Prostate gland (tissue), 2 donors: ENCODE data around the gene EIF1AX.

Experiments
- CTCF ChIP-seq, 4 experiments: fragments of 200-600 bp in 2 of 4; fragments of 450-650 bp in 2 of 4; sonication (generic) in 2 of 4; IDR thresholded peaks; 1 replicate in 3 of 4; 2 replicates in 1 of 4; pipeline ENCODE4 v1.5.1; 2016 to 2019; ENCODE audit warnings: antibody characterized with exemption in 4 of 4, mild to moderate bottlenecking in 2 of 4, moderate library complexity in 2 of 4
- POLR2A ChIP-seq: fragments of 450-650 bp; IDR thresholded peaks from one replicate; pipeline ENCODE4 v1.6.1; 2016; ENCODE audit warnings: antibody characterized with exemption, mild to moderate bottlenecking
- POLR2AphosphoS5 ChIP-seq: sonication (generic); formaldehyde crosslinking; IDR thresholded peaks from one replicate; pipeline ENCODE4 v1.6.1; 2017; ENCODE audit warnings: antibody characterized with exemption

- no peak for TF ChIP-seq CTCF (IDR thresholded peaks at IDR 0.05)
- no peak for TF ChIP-seq POLR2AphosphoS5
- TF ChIP-seq POLR2A = no peak
Observed at GRCh38 chrX:20177093-20177492, 35.5 kb upstream of the EIF1AX start.
